Activated CD4-positive, alpha-beta T cell treated with anti-CD3 and anti-CD28 coated beads, Interleukin-10, Interleukin-2, amounts not matched to agents 100 ng/mL and 50 ng/mL, durations not matched to agents 16 hours and 8 hours (primary cell): ENCODE data around the gene DIAPH3.

ENCODE experiments used
- DNase-seq: peaks from one replicate; pipeline ENCODE4 v3.0.0-alpha.2; 2020

The DIAPH3 gene

DNA sequence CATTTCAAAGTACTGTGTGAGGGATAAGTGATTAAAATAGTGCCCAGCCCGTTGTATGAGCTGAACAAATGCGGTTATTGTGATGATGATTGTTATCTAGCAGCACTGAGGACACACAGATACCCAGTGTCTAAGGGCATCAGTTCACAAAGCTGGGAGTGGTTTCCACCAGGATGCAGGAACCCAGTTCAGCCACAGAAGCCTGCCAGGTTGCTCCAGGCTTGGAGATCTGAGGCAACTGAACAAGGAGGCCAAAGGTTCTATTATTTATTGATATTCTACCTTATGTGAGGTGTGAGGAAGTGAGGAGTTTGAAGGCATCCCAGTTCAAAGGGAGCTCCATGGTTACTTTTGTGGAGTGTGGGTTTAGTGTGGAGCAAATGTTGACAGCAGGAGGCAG is 13.2 kb downstream of the DIAPH3 start:
- no peak for DNase-seq

DNA sequence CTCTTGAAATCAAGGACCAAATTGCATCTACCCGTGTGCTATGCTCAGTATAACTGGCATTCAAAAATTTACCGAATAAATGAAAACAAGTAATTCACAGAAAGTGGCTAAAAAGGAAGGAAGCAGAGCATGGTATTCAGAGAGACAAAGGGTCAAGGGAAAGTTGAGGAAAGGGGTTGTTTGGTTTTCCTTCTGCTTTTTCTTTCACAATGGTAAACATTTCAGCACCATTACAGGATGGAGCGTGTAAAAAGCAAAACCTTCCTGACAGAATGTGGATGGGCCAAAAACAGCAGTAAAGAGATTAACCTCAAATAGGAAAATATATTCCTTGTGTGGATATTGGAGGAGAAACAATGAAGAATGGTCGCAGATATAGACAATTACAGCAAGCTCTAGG is 14.8 kb downstream of the DIAPH3 start:
- DNase-seq = no peak

DNA sequence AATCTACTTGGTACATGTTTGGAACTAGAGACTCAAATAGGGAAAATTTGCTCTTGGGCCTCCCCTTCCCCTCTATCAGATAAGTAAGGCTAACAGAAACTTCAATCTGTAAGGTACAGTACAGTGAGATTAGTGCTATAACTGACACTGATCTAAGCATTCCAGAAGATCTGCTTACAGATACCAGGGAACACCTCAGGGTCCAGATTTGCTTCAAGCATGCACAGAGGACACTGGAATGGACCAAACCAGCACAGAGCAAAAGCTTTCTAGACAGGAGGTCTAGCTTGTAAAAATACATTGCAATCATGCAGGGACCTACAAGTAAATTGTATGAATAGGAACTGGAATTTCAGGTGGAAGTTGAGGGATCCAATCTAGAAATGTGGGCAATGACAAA is 16.4 kb downstream of the DIAPH3 start:
- no peak for DNase-seq

DNA sequence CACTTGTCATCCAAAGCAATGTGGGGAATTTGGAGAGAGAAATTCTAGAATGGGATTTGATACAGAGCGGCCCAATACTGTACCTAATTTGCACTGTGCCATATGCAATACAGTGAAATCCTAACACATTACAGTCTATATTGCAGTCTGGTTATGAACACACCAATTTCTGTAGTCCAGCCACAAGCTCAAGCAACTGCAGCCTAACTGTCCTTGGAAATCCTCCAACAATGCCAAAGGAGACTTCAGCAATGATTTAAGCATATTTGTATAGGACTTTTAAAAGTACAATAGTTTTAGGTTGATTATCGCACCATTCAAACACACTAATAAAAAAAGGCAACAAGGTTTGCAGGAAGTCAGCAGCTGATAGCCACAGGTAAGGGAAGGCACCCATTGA is 17.3 kb downstream of the DIAPH3 start:
- no peak for DNase-seq

DNA sequence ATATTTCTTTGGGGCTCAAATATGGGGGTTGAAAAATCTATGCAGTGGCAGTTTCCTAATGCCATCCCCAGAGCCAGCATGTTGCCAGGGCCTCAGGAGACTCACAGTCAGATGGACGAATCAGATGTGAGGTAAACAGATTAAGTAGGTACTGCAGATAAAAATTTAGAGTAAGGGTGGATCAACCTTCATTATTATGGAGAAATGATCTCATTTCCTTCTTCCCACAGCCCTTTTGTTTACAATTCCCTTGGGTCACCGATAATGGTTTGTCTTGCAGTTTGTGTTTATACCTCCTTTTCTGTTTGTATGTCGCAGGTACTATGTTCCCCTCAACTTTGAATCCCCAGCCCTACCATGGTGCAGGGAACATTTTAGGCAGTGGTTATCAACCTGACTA is 20.0 kb downstream of the DIAPH3 start:
- DNase-seq = no peak

DNA sequence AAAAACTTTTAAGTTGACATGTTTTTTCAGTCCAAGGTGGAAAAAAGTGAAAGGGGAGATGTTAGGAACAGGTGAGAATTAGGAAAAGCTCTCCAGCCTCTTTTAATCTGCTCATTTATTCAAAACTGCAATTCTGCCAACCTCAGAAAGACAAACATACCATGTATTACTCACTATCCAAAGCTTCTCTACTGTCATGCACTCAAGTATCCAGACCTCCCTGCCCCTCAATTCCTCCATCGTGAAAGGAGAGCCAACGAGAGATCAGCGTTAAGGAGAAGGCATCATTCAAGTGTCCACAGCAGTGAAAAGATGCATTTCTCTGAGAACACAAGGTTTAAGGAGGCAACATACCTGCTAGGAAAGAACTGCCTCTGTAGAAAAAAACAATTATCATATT is 24.5 kb downstream of the DIAPH3 start:
- no peak for DNase-seq

DNA sequence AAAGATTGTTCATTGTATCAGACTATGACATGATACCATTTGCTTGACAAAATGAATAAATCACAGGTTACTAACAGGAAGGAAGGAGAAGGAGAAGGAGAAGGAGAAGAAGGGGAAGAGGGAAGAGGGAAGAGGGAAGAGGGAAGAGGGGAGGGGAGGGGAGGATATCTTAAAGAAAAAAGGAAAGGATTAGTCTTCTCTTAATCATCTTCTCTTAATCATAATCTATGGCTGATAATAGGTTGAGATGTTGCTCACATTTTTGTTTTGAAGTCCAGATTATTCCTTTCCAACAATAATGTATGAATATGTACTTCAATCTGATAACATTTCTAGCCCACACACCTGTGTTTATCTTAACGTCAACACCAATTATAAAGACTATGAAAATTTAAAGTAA is 25.1 kb downstream of the DIAPH3 start:
- no peak for DNase-seq

DNA sequence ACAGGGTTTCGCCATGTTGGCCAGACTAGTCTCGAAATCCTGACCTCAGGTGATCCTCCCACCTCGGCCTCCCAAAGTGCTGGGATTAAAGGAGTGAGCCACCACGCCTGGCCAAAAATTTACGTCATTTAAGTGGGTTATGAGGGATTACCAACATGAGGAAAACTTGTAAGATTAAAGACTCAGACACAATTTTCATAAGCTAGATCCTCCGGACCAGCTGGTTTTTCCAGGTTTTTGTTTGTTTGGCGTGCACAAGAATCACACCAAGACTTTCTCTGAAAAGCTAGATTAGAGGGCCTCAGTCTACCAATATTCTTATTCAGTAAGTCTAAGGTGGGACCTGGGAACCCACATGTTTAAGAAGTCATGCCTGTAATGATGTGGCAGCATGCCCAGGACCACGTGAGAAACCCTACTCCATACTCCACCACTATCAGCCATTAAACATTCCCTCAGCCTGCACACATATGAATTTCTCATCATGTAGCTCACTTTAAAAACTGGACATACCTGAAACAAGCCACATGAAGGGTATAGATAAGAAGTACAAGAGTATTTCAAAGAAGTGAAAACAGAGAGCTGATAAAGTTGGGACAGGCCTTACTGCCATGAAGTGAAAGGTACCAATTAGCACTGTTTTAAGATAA is 25.7 kb downstream of the DIAPH3 start:
- no peak for DNase-seq

DNA sequence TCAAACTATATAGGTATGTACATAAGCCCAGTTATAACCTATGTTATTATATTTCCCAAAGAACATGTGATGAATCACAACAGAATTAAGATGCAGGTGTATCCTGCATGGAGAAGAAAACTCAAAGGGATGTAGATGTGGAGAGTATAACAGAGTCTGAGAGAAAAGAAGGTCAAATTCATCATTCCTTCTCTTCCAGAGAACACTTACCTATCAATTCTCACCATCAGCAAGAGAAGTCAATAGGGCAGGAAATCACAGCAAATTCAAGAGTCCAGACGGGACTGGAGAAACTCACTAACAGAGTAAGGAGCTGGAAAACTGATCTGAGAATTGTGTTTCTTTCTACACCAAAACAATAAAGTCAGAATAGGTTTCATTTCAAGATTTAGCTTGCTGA is 28.4 kb downstream of the DIAPH3 start:
- no peak for DNase-seq

DNA sequence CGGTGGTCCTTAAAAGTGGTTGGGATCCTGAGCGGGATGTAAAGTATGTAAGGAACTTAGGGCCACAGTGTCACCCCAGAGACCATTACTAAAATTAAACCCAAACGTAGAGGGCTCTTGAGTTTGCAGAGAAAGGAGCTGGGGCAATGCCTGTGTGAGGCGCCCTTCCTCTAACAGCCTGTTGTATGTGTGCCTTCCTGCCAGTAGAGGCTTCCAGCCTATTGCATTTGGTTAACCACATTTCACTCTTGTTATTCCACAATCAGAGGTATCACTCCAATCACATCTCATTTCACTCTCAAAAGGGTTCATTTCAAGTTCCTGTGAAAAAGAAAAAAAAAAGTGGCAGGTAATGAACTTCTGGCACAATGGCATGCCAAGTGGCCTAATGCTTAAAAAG is 29.4 kb downstream of the DIAPH3 start:
- DNase-seq = peak; percentile 60

DNA sequence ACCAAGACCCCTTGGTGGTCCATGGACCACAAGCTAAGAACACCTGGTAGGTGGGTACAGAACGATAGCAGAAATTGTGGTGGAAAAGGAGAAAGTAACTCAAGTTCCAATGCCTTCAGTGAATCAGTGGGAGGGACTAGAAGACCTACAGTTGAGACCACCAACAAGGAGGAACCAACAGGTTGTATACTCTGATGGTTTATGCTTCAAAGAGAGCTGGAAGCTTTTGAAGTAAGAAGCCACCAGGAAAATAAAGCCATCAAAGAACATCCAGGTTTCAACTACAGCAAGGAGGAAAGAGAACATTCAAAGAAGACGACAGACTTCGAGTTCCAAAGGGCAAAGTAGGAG is 42.4 kb downstream of the DIAPH3 start:
- no peak for DNase-seq

DNA sequence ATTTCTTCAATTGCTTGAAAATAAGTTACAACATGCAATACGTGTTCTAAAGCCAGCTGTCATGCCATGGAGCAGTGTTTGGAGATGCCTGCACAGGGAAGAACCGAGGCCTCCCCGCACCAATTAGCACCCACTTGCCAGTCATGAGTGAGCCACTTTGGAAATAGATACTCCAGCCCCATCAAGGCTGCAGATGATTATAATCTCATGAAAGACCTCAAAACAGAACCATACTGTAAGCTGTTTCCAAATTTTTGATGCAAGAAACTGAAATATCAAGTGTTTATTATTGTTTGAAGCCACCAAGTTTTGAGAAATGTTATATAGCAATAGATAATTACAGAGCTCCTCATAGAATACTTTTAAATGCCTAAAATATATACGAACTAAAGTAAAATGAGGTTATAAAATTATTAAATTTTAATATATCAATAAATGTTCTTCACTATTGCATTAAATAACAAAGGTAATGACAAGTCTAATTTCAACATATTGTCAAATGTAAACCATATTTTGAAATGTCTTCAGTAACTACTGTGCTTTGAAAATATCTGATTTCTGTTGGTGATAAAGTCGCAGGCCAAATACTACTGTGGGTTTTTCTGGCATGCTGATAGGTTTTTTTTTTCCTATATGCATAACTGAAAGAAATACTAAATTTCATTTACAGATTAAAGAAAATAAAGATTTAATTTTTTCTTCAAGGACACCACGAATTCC is 43.0 kb downstream of the DIAPH3 start:
- DNase-seq = no peak

DNA sequence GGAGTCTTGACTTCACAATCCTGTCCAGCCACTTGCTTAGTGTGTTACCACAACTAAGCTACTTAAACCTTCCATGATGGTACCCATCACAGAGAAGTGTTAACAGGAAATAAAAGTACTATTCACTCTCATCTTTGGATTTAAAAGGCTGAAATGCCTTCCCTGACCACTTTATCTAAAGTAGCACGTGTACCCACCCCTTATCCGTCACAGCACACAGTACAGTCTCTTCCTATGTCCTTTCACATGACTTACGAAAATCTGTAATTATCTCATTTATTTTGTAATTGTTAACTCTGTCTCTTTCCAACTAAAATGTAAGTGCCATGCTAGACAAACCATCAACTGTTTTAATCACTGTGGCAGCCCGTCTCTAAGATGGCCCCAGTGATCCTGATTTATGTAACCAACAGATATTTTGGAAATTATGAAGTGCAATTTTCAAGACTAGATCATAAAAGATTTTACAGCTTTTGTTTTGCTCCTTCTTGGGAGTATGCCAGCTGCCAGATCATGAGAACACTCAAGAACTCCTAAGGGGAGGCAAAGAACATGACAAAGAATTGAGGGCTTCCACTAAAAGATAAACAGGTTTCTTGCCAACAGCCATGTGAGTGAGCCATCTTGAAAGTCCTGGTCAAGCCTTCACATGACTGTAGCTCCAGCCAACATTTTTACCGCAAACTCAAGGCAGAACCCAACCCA is 44.9 kb downstream of the DIAPH3 start:
- DNase-seq = no peak

DNA sequence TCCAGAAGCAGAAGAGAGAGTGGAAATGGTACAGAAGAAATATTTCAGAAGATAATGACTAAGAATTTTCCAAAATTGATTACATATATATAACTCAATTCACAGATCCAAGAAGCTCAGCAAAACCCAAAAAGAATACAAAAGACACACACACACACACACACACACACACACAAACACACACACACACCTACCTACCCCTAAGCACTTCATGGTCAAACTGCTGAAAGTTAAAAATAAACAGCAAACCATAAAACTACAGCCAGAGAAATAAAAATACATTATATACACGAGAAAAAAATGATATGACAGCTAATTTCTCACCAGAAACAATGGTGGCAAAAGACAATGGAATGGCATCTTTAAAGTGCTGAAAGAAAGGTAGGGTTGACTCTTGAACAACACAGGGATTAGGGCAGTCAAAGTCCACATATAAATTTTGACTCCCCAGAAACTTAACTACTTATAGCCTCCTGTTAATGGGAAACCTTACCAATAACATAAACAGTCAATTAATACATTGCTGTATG is 49.2 kb downstream of the DIAPH3 start:
- DNase-seq = no peak

DNA sequence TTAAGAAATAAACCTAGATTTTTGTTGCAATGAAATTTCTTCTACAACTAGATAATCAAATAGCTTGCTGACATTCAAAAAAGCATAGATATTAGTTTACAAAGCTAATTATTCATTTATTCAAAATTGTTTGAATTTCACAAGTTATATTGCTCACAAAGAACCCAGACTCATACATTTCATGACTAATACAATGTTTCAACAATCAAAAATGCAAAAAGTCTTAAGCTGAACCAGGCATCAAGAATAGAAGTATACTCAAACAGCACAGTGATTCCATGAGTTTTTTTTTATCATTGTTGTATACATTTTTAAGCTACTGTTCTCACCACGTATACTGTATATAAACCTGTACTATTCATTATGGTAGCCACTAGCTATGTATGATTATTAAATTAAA is 51.0 kb downstream of the DIAPH3 start:
- no peak for DNase-seq

DNA sequence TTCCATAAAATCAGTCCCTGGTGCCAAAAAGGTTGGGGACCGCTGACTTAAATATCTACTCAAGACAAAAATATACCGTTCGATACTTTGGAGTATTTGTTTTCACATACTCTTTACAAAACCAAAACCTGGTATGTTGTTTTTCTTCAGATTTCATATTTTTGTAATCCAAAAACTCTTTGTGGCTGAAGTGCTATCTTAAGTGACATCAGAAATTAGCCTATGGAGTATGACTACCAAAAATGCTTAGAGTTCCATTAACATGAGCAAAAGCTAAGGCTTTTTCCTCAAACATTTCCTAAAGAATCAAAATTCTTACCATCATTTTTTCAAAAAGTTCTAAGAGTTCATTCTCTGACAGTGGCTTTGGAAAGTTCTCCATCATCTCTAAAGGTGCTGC is 52.0 kb downstream of the DIAPH3 start:
- DNase-seq = no peak

DNA sequence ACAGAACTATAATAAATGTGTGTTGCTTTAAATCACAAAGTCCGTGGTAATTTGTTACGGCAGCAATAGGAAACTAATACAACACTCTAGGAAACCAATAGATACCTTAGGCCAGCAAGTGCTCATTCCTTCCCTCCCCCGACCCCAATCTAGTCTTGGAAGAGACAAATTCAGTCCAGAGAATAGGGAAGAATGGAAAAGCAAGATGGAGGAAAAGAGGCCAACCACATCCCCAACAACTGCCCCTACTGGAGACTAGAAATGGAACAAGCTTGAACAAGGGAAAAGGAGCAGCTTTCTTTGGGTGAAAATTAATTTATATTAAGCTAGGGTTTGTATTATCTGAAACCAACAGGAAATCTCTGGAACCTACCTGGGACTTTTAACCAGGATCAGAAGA is 54.4 kb downstream of the DIAPH3 start:
- no peak for DNase-seq

DNA sequence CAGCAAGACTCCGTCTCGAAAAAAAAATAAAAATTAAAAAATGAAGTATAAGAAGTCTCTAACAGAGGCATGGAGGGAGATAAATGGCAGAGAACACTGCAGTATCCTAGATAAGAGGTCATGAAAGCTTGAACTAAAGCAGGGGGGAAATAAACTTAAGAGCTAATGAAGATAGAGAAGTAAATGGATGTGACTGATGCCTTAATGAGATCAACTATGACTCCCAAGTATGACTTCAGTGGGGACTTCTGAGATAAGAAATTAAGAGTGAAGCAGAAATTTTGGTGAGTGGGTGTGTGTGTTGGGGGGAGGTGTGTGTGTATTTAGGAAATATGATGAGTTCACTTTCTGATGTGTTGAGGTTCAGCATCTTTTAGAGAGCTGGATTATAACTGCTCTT is 55.1 kb downstream of the DIAPH3 start:
- DNase-seq = no peak

DNA sequence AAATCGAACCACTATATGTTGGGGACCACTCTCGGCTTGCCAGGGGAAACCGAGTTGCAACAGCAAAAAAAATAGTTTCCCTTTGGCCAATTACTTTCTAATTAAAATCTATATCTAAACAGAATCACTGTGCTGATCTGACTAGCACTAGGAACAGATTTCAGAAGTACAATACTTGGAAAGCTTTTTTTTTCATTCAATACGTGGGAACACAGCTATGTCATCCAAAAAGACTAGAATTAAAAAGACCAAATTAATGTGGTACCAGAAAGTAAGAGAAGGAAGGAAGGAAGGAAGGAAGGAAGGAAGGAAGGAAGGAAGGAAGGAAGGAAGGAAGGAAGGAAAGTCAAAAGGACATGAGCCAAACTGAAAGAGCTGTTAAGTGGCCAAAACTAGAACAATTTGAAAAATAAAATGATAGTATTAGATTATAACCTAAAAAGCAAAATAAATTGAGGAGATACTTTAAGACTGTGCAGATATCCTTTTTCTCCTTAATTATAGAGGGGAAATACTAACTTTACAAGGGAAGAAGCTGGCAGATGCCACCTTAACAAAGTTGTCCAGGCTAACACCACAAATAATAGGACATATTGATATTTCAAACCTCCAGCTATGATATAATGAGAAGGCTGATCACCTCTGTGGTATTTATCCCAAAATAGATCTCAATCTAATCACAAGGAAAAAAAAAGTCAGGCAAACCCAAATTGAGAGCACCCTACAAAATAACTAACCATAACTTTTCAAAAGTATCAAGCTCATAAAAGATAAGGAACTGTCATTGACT is 63.9 kb downstream of the DIAPH3 start:
- no peak for DNase-seq

DNA sequence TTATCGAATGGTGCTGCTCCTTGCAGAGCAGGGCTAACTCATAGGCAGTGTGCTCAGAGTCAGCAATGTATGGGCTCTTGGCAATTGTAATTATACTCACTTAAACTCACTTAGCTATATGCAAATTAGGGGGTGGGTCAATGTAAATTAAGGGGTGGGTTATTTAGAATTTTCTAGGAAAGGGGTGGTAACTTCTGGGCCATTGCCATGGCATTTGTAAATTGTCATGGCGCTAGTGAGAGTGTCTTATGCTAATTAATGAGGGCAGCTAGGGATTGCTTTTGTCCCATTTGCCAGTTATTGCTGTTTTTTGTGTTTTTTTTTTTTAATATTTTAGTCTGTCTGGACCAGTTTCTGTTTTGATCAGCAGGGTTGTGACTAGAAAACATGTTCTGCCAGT is 68.4 kb downstream of the DIAPH3 start:
- no peak for DNase-seq

DNA sequence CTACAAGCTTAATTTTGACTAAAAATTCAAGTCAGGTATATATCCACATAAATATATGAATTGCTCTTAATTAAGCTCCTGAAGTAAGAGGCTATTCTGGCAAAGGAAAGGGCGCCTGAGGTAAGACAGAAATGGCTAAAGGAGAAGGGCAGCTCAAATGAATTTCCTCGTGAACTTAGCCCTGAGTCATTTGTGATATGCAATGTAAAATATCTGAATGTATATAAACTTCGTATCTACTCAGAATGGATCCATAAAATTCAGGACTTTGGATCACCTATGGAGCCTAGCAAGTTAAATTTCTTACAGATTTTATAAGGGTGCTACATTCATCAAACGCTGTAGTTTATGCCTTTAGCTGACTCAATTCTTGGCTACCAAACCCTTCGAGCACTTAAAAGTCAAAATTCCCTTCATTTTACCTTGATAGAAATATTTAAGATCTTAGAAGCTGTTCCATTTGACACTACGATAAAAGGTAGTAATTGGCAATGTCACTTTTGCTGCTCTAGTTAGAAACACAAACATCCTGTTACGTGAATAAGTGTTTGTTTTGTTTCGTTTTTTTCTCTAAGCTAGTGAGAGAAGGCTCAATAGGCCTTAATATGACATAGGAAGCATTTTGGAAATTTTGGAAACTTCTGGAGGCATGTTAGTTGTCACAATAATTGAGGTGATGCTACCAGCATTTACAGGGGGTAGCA is 69.2 kb downstream of the DIAPH3 start:
- DNase-seq = no peak

DNA sequence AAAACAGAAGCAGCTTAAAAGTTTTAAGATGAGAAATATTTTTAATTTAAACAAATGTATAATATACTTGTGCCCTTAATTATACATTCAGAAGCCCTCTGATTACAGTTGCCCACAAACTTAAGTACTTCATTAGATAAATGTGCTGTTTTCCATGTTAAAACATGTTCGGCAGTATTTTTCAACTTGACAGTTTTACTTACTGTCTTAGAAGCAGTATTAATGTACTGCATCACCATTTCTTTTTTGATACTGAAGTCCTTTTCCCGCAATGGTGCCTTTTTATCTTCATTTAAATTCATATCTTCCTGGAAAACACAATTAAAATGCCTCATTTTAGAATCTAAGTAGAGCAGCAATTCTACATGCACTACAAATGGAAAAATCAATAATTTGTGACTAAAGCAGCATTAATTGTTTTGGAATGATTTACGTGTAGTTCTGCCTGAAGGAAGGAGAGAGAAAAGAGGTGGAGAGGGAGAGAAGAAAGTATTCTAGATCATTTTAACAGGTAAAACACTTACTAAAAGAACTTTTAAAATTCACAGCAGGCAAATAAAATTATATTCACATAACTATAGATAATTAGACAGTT is 70.2 kb downstream of the DIAPH3 start:
- DNase-seq = no peak
